GM12873 (cell line): ENCODE measurements around the gene CLTC.

ENCODE experiments used
- CTCF ChIP-seq: IDR thresholded peaks from 2 replicates; pipeline ENCODE4 v1.5.1; 2012; ENCODE audit warnings: low read depth, mild to moderate bottlenecking, moderate library complexity, low read length, control low read depth; ENCODE audit not compliant: insufficient read depth; ENCODE audit errors: missing control alignments

Gene CLTC

GRCh38 chr17:59619298-59620063 is at the start of gene CLTC:
Gene CLTC, plus strand, starts transcription at chr17:59619895. Its CDS starts 237 bp downstream, at chr17:59620132.
- TF ChIP-seq CTCF, result no peak

- TF ChIP-seq CTCF, result no peak
These were observed 47.3 kb upstream of the CLTC start for GRCh38 chr17:59572301-59572924.

- no peak for TF ChIP-seq CTCF
These were observed 19.5 kb upstream of the CLTC start for GRCh38 chr17:59600169-59600568.

- TF ChIP-seq CTCF, result no peak
These were observed 18.6 kb upstream of the CLTC start for GRCh38 chr17:59601130-59601529.

- TF ChIP-seq CTCF, result no peak
These were observed 12.6 kb upstream of the CLTC start for GRCh38 chr17:59607061-59607460.

GRCh38 chr17:59607817-59608403 is 11.8 kb upstream of the CLTC start:
- TF ChIP-seq CTCF, result peak; percentile 46

GRCh38 chr17:59611503-59611902 is 8.2 kb upstream of the CLTC start:
- TF ChIP-seq CTCF, result no peak
